ENCODE measurements around the gene MROH2A. TPM values are rescaled to one million over a fixed set of nuclear protein-coding genes. Genes with fewer than 3 reads are reported as not detected.

Gene MROH2A
- total and polyA plus RNA-seq, 9 of the 15 experiments (the other 6 are each of a cell fraction or from before 2014, with no cell fraction given): 0.03 TPM; not detected in 8

DNA sequence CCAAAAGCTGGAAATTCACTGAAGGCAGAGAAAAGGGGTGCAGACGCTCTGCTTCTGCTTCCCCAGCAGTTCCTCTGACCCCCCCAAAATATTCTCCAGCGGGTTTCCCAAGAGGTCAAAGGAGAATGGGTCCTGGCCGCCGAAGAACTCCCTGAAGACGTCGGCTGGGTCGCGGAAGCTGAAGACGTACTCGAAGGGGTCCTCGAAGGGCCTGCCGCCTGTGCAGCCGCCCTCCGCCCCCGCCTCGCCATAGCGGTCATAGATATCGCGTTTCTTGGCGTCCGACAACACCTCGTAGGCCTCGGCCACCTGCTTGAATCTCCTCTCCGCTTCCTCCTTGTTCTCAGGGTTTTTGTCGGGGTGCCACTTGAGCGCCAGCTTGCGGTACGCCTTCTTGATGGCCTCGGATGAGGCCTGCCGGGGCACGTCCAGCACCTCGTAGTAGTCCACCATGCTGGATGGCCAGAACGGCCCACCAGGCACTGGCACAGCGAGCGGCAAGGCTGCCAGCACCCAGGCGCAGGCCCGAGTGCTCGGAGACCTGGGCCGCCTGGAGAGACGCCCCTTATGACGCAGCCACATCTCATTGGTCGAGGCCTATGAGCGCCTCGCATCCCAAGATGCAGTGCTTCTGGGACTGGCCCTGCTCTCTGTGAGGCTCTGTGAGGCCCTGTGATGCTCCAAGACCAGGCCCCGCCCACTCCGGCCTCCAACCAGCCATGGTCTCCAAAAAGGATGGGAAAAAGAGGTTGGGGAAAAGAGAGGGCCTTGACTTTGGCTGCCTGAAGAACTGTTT, 34.5 kb upstream of the MROH2A start (continued):
- TF ChIP-seq, protein P1, sequence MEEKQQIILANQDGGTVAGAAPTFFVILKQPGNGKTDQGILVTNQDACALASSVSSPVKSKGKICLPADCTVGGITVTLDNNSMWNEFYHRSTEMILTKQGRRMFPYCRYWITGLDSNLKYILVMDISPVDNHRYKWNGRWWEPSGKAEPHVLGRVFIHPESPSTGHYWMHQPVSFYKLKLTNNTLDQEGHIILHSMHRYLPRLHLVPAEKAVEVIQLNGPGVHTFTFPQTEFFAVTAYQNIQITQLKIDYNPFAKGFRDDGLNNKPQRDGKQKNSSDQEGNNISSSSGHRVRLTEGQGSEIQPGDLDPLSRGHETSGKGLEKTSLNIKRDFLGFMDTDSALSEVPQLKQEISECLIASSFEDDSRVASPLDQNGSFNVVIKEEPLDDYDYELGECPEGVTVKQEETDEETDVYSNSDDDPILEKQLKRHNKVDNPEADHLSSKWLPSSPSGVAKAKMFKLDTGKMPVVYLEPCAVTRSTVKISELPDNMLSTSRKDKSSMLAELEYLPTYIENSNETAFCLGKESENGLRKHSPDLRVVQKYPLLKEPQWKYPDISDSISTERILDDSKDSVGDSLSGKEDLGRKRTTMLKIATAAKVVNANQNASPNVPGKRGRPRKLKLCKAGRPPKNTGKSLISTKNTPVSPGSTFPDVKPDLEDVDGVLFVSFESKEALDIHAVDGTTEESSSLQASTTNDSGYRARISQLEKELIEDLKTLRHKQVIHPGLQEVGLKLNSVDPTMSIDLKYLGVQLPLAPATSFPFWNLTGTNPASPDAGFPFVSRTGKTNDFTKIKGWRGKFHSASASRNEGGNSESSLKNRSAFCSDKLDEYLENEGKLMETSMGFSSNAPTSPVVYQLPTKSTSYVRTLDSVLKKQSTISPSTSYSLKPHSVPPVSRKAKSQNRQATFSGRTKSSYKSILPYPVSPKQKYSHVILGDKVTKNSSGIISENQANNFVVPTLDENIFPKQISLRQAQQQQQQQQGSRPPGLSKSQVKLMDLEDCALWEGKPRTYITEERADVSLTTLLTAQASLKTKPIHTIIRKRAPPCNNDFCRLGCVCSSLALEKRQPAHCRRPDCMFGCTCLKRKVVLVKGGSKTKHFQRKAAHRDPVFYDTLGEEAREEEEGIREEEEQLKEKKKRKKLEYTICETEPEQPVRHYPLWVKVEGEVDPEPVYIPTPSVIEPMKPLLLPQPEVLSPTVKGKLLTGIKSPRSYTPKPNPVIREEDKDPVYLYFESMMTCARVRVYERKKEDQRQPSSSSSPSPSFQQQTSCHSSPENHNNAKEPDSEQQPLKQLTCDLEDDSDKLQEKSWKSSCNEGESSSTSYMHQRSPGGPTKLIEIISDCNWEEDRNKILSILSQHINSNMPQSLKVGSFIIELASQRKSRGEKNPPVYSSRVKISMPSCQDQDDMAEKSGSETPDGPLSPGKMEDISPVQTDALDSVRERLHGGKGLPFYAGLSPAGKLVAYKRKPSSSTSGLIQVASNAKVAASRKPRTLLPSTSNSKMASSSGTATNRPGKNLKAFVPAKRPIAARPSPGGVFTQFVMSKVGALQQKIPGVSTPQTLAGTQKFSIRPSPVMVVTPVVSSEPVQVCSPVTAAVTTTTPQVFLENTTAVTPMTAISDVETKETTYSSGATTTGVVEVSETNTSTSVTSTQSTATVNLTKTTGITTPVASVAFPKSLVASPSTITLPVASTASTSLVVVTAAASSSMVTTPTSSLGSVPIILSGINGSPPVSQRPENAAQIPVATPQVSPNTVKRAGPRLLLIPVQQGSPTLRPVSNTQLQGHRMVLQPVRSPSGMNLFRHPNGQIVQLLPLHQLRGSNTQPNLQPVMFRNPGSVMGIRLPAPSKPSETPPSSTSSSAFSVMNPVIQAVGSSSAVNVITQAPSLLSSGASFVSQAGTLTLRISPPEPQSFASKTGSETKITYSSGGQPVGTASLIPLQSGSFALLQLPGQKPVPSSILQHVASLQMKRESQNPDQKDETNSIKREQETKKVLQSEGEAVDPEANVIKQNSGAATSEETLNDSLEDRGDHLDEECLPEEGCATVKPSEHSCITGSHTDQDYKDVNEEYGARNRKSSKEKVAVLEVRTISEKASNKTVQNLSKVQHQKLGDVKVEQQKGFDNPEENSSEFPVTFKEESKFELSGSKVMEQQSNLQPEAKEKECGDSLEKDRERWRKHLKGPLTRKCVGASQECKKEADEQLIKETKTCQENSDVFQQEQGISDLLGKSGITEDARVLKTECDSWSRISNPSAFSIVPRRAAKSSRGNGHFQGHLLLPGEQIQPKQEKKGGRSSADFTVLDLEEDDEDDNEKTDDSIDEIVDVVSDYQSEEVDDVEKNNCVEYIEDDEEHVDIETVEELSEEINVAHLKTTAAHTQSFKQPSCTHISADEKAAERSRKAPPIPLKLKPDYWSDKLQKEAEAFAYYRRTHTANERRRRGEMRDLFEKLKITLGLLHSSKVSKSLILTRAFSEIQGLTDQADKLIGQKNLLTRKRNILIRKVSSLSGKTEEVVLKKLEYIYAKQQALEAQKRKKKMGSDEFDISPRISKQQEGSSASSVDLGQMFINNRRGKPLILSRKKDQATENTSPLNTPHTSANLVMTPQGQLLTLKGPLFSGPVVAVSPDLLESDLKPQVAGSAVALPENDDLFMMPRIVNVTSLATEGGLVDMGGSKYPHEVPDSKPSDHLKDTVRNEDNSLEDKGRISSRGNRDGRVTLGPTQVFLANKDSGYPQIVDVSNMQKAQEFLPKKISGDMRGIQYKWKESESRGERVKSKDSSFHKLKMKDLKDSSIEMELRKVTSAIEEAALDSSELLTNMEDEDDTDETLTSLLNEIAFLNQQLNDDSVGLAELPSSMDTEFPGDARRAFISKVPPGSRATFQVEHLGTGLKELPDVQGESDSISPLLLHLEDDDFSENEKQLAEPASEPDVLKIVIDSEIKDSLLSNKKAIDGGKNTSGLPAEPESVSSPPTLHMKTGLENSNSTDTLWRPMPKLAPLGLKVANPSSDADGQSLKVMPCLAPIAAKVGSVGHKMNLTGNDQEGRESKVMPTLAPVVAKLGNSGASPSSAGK (IDR thresholded peaks at IDR 0.05): peak; percentile 48
- TF ChIP-seq HDAC3 (IDR thresholded peaks at IDR 0.05; ENCODE audit: borderline replicate concordance, partially characterized antibody): no peak
- TF ChIP-seq, protein P2, sequence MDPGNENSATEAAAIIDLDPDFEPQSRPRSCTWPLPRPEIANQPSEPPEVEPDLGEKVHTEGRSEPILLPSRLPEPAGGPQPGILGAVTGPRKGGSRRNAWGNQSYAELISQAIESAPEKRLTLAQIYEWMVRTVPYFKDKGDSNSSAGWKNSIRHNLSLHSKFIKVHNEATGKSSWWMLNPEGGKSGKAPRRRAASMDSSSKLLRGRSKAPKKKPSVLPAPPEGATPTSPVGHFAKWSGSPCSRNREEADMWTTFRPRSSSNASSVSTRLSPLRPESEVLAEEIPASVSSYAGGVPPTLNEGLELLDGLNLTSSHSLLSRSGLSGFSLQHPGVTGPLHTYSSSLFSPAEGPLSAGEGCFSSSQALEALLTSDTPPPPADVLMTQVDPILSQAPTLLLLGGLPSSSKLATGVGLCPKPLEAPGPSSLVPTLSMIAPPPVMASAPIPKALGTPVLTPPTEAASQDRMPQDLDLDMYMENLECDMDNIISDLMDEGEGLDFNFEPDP (CRISPR knock-in tag; IDR thresholded peaks at IDR 0.05): no peak
- no peak for TF ChIP-seq HCFC1 (IDR thresholded peaks at IDR 0.05; ENCODE audit: low read depth, low read length)
- TF ChIP-seq NRF1 (conservative IDR thresholded peaks at IDR 0.05 in 1 of 2, IDR thresholded peaks at IDR 0.05 in 1 of 2): peak; percentile 14 to 28; a peak in 1 of 4 replicates
